HG03159 (cell line): ENCODE results near the gene GON7.
"Not testable (repeated sequence)": the region's sequence is repeated elsewhere in the genome, so short reads cannot be mapped to it uniquely, and the experiment has no call there.

ENCODE experiments used
- ATAC-seq: cut with Tn5 transposase; IDR thresholded peaks from one replicate; pipeline ENCODE4 v1.9.1; 2021; ENCODE audit warnings: mild to moderate bottlenecking, moderate library complexity; ENCODE audit not compliant: unreplicated experiment

GON7 gene

GRCh38 chr14:93159625-93160352 is 47.1 kb downstream of the GON7 start:
- not testable (repeated sequence) for ATAC-seq

DNA sequence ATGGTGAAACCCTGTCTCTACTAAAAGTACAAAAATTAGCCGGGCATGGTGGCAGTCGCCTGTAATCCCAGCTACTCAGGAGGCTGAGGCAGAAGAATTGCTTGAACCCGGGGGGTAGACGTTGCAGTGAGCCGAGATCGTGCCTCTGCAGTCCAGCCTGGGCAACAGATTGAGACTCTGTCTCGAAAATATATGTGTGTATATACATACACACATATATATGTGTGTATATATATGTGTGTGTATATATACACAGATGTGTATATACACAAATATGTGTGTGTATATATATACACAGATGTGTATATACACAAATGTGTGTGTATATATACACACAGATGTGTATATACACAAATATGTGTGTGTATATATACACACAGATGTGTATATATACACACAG is 48.5 kb downstream of the GON7 start:
- ATAC-seq, result not testable (repeated sequence)

GRCh38 chr14:93156693-93157369 is 50.0 kb downstream of the GON7 start:
- ATAC-seq, result no peak

GRCh38 chr14:93155667-93156066 is 51.2 kb downstream of the GON7 start:
- no peak for ATAC-seq

DNA sequence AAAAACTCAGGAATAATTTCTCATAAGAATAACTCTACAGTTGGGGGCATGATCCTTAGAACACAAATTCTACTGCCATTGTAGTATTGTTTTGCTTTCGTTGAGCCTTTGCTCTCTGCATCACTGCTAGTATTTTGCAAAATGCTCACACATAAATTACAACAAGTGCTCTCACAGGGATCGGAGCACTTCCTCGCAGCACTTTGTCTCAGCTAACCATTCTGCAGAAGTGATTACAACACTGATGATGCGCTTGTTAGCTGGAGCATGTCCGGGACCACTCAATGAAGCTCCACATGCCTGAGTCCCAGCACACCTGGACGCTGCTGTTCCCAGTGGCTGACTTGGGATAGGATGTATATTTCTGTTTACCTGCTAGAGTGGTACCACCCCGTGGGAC is 53.7 kb downstream of the GON7 start:
- no peak for ATAC-seq
